Peyer's patch (tissue), 4 donors: ENCODE results near the gene RBPJ.

ENCODE experiments used
- POLR2A ChIP-seq, 2 donors: fragments of 450-650 bp; IDR thresholded peaks; one replicate each; pipeline ENCODE4 v1.5.1; 2017; ENCODE audit warnings: antibody characterized with exemption in 2 of 2, mild to moderate bottlenecking in 2 of 2, moderate library complexity in 2 of 2
- TF ChIP-seq, protein P1 (sequence below), 6 experiments: fragments of 450-650 bp in 4 of 6; fragments of 200-600 bp in 2 of 6; sonication (generic) in 1 of 6; IDR thresholded peaks; one replicate each; pipeline ENCODE4 v1.5.1; 2017 to 2019; ENCODE audit warnings: antibody characterized with exemption in 6 of 6, mild to moderate bottlenecking in 3 of 6, moderate library complexity in 1 of 6

DNA sequence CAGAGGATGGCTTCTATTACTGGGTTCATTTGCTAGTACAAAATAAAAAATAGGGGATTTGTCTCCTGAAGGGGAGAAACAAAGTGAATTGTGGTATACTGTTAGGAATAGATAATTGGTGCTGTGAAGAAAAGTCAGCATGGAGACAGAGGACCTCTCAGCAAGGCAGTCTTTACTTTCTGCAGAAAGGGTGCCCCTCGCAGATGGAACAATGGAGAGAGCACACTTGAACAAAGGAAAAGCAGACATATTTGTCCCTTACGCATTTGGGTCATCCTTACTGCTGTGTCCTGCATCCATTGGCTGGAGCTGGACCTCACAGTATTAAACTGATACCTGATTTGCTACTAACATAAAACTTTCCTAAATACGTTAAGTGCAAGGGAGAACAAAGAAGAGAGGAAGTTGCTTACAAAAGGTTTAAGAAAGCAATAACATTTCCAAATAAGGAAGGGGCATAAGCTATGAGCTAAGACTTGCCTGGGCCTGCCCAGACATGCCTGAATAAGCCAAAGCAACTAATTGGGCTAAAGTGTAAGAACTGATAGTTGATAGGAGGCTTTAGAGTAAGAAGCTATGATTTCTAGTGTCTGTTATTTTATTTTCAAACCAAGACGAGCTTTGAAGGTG lies 85.6 kb downstream of the RBPJ start:
- no peak for TF ChIP-seq POLR2A (IDR thresholded peaks at IDR 0.05)
- TF ChIP-seq, protein P1, sequence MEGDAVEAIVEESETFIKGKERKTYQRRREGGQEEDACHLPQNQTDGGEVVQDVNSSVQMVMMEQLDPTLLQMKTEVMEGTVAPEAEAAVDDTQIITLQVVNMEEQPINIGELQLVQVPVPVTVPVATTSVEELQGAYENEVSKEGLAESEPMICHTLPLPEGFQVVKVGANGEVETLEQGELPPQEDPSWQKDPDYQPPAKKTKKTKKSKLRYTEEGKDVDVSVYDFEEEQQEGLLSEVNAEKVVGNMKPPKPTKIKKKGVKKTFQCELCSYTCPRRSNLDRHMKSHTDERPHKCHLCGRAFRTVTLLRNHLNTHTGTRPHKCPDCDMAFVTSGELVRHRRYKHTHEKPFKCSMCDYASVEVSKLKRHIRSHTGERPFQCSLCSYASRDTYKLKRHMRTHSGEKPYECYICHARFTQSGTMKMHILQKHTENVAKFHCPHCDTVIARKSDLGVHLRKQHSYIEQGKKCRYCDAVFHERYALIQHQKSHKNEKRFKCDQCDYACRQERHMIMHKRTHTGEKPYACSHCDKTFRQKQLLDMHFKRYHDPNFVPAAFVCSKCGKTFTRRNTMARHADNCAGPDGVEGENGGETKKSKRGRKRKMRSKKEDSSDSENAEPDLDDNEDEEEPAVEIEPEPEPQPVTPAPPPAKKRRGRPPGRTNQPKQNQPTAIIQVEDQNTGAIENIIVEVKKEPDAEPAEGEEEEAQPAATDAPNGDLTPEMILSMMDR (IDR thresholded peaks at IDR 0.05) = no peak
